ENCODE results near the gene MEIS2.

MEIS2 gene

DNA sequence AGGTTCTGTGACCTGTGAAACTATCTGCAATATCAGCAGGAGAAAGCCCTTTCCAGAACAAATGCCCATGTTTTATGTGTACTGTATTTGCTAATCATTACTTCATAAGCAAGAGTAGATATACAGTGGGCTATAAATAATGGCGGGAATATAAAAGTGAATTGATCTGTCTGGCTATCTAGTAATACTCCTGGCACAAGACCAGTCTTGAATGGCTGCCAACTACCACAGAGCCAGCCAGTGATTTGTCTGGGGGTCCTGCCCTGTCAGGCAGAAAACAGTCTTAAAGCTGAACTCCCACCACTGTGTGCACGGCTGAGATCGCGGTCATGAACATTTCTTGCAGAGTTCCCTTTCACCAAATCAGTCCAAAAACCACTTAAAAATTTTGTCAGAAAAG is 176.3 kb downstream of the MEIS2 start:
- TF ChIP-seq, protein P1, sequence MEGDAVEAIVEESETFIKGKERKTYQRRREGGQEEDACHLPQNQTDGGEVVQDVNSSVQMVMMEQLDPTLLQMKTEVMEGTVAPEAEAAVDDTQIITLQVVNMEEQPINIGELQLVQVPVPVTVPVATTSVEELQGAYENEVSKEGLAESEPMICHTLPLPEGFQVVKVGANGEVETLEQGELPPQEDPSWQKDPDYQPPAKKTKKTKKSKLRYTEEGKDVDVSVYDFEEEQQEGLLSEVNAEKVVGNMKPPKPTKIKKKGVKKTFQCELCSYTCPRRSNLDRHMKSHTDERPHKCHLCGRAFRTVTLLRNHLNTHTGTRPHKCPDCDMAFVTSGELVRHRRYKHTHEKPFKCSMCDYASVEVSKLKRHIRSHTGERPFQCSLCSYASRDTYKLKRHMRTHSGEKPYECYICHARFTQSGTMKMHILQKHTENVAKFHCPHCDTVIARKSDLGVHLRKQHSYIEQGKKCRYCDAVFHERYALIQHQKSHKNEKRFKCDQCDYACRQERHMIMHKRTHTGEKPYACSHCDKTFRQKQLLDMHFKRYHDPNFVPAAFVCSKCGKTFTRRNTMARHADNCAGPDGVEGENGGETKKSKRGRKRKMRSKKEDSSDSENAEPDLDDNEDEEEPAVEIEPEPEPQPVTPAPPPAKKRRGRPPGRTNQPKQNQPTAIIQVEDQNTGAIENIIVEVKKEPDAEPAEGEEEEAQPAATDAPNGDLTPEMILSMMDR (IDR thresholded peaks at IDR 0.05; ENCODE audit: low read depth, low read length), result no peak
- TF ChIP-seq POLR2A (IDR thresholded peaks at IDR 0.05; ENCODE audit: extremely low read depth, insufficient read length) (no peak), MYC (IDR thresholded peaks at IDR 0.05; ENCODE audit: low read depth, low read length) (no peak)
- TF ChIP-seq, protein P2, sequence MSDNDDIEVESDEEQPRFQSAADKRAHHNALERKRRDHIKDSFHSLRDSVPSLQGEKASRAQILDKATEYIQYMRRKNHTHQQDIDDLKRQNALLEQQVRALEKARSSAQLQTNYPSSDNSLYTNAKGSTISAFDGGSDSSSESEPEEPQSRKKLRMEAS (IDR thresholded peaks at IDR 0.05; ENCODE audit: low read depth, low read length), result no peak
- no peak overlapping the region for H3K4me3 ChIP-seq (ENCODE audit: low read depth, low read length)
- DNase-seq (ENCODE audit: low read depth), result no peak

DNA sequence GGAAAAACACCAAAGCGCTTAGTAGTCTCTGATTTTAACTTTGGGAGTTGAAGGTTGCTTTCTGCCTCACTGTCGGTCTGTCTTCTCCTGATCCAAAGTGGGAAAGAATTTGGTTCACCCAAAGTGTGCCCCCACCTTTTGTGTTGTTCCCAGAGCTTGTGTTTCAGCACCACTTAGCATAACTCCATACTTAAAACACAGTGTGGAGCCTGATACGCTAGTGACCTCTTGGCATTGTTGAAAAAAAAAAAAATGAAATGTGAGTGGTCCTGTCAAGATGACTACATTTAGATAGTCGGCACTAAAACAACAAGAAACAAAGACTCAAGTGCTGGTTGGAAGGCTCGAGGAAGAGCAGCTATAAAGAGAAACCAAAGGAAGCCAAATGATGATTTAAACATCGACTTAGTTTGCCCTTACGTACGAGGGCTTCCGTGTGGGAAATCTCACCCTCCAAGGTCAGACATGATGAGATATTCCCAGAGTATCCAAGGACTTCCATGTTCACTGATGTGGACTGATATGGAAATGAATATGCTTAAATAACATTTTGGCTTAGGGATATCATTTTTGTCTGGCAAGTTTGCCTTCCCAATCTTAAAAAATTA is 178.8 kb downstream of the MEIS2 start:
- H3K4me3 ChIP-seq (ENCODE audit: low read depth, low read length), result no peak overlapping the region
- DNase-seq (ENCODE audit: low read depth), result no peak
- TF ChIP-seq POLR2A (IDR thresholded peaks at IDR 0.05; ENCODE audit: extremely low read depth, insufficient read length) (no peak), MYC (IDR thresholded peaks at IDR 0.05; ENCODE audit: low read depth, low read length) (no peak)
- TF ChIP-seq, protein P2 (IDR thresholded peaks at IDR 0.05; ENCODE audit: low read depth, low read length), result no peak
- TF ChIP-seq, protein P1 (IDR thresholded peaks at IDR 0.05; ENCODE audit: low read depth, low read length), result no peak

DNA sequence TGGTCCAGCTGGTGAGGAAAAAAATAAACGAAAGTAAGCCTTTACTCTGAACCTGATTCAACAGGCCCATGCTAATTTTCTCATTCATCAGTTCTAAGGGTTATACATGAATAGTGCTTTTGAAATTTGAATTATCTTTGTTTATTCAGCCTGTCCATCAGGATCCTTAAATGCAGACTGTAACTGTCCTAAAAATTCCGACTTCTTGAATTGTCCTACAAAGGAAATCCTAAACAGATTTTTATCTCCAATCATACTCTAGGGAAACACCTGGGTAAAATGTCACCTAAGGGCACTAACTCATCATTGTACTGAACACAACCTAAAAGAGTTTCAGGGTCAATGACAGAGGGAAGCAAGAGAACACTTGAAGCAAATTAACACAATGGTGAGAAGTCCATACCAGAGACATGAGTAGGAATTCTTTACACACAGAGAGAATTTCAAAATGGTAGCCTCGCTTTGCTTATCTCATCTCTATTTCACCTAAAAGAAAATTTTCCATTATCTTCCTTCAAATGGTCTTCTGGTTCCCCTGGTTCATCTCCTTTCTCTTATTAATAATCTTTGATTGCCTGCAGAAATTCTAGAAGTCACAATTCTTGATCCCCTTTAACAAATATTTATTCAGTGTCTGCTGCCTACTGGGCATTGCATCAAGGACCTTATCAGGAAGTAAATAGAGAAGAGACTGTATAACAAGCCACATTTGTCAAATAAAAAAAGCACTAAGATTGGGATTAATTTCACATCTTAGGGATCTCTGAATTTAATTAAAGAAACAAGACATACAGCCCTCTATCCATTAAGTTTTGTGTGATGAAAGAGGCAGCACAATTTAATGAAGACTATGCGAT is 182.7 kb downstream of the MEIS2 start:
- TF ChIP-seq, protein P2 (IDR thresholded peaks at IDR 0.05; ENCODE audit: low read depth, low read length), result no peak
- TF ChIP-seq POLR2A (IDR thresholded peaks at IDR 0.05; ENCODE audit: extremely low read depth, insufficient read length) (no peak), MYC (IDR thresholded peaks at IDR 0.05; ENCODE audit: low read depth, low read length) (no peak)
- TF ChIP-seq, protein P1 (IDR thresholded peaks at IDR 0.05; ENCODE audit: low read depth, low read length), result no peak
- no peak overlapping the region for H3K4me3 ChIP-seq (ENCODE audit: low read depth, low read length)
- DNase-seq (ENCODE audit: low read depth), result no peak

DNA sequence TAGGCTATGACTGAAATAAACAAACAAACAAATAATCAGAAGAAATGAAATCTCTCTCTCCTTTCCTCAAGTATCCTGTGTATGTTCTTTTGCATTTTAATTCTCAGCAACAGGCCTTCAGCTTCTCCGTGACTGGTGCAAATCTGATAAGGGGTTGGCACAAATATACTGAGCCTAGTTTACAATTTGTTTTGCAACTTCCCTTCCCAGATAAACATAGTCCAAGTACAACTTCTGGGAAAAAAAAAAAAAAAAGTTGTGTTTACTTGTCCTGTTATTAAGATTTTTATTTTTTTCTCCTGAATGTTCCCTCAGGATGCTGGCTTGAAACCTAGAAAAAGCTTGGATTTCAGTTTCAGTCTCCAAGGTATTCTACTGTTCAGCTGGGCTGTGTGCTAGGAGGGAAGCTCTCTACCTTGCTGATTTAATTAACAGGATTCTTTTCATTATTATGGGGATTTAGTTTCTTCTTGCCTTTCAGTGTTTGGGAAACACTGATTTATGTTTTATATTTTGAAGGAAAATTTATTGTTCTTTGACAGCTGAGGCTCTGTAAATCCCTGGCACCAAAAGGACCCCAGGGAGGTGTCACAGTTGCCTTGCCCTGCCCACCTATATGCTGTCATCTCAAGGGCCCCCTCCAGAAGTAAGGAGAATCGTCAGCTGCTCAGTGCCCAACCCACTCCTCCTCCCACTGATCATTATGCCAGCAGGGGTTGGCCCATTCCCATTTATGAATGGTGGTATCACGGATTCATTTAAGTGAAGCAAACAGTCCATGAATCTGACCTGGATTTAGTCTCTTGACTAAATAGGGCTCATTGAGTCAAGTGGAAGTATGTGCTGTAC is 185.2 kb downstream of the MEIS2 start:
- no peak for DNase-seq (ENCODE audit: low read depth)
- TF ChIP-seq MYC (IDR thresholded peaks at IDR 0.05; ENCODE audit: low read depth, low read length) (no peak), POLR2A (IDR thresholded peaks at IDR 0.05; ENCODE audit: extremely low read depth, insufficient read length) (no peak)
- TF ChIP-seq, protein P1 (IDR thresholded peaks at IDR 0.05; ENCODE audit: low read depth, low read length), result no peak
- TF ChIP-seq, protein P2 (IDR thresholded peaks at IDR 0.05; ENCODE audit: low read depth, low read length), result no peak
- H3K4me3 ChIP-seq (ENCODE audit: low read depth, low read length), result no peak overlapping the region

DNA sequence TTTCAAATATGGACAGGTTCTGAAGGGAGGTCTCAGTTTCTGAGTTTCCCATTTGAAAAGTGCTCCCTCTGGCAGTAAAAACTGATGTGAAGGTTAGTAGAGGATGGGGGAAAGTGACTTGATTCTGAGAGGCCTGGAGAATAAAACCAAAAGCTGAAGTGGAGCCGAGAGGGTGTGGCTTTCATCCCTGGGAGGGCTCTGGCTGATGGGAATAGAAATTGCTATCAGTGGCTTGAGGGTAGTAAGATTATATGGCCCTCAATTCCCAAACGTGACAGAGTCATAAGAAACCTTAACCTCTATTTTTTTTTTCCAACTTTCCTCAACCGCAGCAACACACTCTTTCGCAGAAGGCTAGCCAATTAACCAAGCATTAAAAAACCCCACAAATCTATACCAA is 185.9 kb downstream of the MEIS2 start:
- no peak for DNase-seq (ENCODE audit: low read depth)
- H3K4me3 ChIP-seq (ENCODE audit: low read depth, low read length), result no peak overlapping the region
- TF ChIP-seq POLR2A (IDR thresholded peaks at IDR 0.05; ENCODE audit: extremely low read depth, insufficient read length), result no peak
- no peak for TF ChIP-seq MYC (IDR thresholded peaks at IDR 0.05; ENCODE audit: low read depth, low read length)
- TF ChIP-seq, protein P1 (IDR thresholded peaks at IDR 0.05; ENCODE audit: low read depth, low read length), result no peak
- TF ChIP-seq, protein P2 (IDR thresholded peaks at IDR 0.05; ENCODE audit: low read depth, low read length), result no peak

Data from NB4 (cell line).